Hepatocyte (in vitro differentiated cells): ENCODE measurements around the gene CACNA1B. TPM values are rescaled to one million over a fixed set of nuclear protein-coding genes. Genes with fewer than 3 reads are reported as not detected.

Experiments used
- DNase-seq: peaks from one replicate; pipeline ENCODE4 v3.0.0-alpha.2; 2016; ENCODE audit warnings: low spot score
- H2AFZ ChIP-seq: fragments of 200-600 bp; sonication (generic); 2 replicates; pipeline ENCODE4 v1.6.0; 2016; ENCODE audit warnings: antibody characterized with exemption, mild to moderate bottlenecking
- H3K27ac ChIP-seq: fragments of 200-600 bp; sonication (generic); 2 replicates; pipeline ENCODE4 v1.5.1; 2016; ENCODE audit warnings: mild to moderate bottlenecking
- H3K27me3 ChIP-seq: fragments of 200-600 bp; sonication (generic); 2 replicates; pipeline ENCODE4 v1.6.1; 2016
- H3K36me3 ChIP-seq: fragments of 200-600 bp; sonication (generic); replicated peaks from 2 replicates; pipeline ENCODE4 v1.5.1; 2016; ENCODE audit warnings: low read depth; ENCODE audit not compliant: insufficient read depth
- H3K4me1 ChIP-seq: fragments of 200-600 bp; sonication (generic); 2 replicates; pipeline ENCODE4 v1.5.1; 2016; ENCODE audit warnings: mild to moderate bottlenecking, moderate library complexity; ENCODE audit not compliant: insufficient read depth
- H3K4me2 ChIP-seq: fragments of 200-600 bp; sonication (generic); 2 replicates; pipeline ENCODE4 v1.6.0; 2016
- H3K4me3 ChIP-seq: fragments of 200-600 bp; sonication (generic); 2 replicates; pipeline ENCODE4 v1.5.1; 2016; ENCODE audit warnings: mild to moderate bottlenecking
- H3K79me2 ChIP-seq: fragments of 200-600 bp; sonication (generic); 2 replicates; pipeline ENCODE4 v1.6.0; 2017; ENCODE audit warnings: mild to moderate bottlenecking
- H3K9me2 ChIP-seq: fragments of 200-600 bp; sonication (generic); replicated peaks from 2 replicates; pipeline ENCODE4 v1.6.0; 2017; ENCODE audit warnings: mild to moderate bottlenecking; ENCODE audit not compliant: insufficient read depth
- H3K9me3 ChIP-seq: fragments of 200-600 bp; sonication (generic); 2 replicates; pipeline ENCODE4 v1.5.1; 2016; ENCODE audit warnings: low read depth, mild to moderate bottlenecking
- H4K20me1 ChIP-seq: fragments of 200-600 bp; sonication (generic); 2 replicates; pipeline ENCODE4 v1.6.0; 2016; ENCODE audit warnings: mild to moderate bottlenecking; ENCODE audit not compliant: insufficient read depth, poor library complexity, severe bottlenecking
- EZH2 ChIP-seq: fragments of 200-600 bp; sonication (generic); IDR thresholded peaks from 2 replicates; pipeline ENCODE4 v1.6.1; 2016; ENCODE audit warnings: antibody characterized with exemption, mild to moderate bottlenecking, borderline replicate concordance
- EZH2phosphoT487 ChIP-seq: fragments of 200-600 bp; sonication (generic); IDR thresholded peaks from one replicate; pipeline ENCODE4 v1.6.1; 2018; ENCODE audit warnings: antibody characterized with exemption, mild to moderate bottlenecking, low read depth, moderate library complexity; ENCODE audit not compliant: unreplicated experiment, severe bottlenecking
- WGBS: methylation state at CpG from one replicate; pipeline ENCODE4 v1.1.6; 2016; ENCODE audit warnings: low lambda C conversion rate; ENCODE audit errors: missing lambda C conversion rate; 5-methylcytosine and 5-hydroxymethylcytosine counted together
- polyA plus RNA-seq: library from polyadenylated mRNA; unstranded; fragments of >200 nt; fragmentation: Nextera tagmentation; extraction: Ambion mirVana; gene quantifications from 2 replicates; pipeline ENCODE4 v1.2.1, GENCODE V29; 2016
- total RNA-seq: library from RNA; depleted of rRNA; stranded (reverse); fragments of >200 nt; gene quantifications from 2 replicates; pipeline ENCODE4 v1.2.3, GENCODE V29; 2014
- TF ChIP-seq, protein P1 (sequence below): fragments of 200-600 bp; sonication (generic); IDR thresholded peaks from 2 replicates; pipeline ENCODE4 v1.5.1; 2016; ENCODE audit warnings: antibody characterized with exemption, mild to moderate bottlenecking; ENCODE audit not compliant: poor library complexity

CACNA1B gene
- total and polyA plus RNA-seq, 2 experiments from 2014 or later, result 0.30 to 0.39 TPM

DNA sequence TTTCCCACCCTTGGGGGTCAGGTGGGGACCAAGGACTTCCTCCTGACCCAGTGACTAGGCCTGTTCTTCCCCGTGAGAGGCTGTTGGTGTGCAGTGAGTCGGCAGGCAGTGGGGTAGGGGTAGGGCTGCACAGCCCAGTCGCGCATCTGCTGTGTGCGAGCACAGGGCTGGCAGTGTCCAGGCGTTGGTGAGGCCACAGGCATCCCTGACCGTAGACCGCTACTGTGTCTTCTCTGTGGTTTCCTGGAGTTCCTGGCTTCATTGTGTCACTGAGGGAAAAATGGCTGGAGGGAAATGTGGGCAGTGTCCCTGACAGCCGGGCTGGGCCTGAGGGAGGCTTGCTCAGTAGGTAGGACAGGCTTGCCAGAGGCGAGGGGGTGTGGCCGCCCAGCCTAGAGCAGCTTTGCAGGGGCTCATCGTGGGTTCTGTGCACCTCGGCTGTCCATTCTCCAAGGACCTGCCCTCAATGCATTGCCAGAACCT lies 95.4 kb downstream of the CACNA1B start:
- Histone ChIP-seq H3K36me3 (no peaks in the 10 kb centered on the region), H3K4me1 (no peaks in the 10 kb centered on the region), H3K4me3 (no peak overlapping the region), H3K9me2 (no peaks in the 10 kb centered on the region), H3K27me3 (no peaks in the 10 kb centered on the region), H2AFZ (no peak overlapping the region), H3K4me2 (no peak overlapping the region), H4K20me1 (no peaks in the 10 kb centered on the region), H3K27ac (no peak overlapping the region), H3K79me2 (no peaks in the 10 kb centered on the region), H3K9me3 (no peaks in the 10 kb centered on the region)
- 84% methylated on average over 13 of the region's 13 CpGs for WGBS
- TF ChIP-seq, protein P1, sequence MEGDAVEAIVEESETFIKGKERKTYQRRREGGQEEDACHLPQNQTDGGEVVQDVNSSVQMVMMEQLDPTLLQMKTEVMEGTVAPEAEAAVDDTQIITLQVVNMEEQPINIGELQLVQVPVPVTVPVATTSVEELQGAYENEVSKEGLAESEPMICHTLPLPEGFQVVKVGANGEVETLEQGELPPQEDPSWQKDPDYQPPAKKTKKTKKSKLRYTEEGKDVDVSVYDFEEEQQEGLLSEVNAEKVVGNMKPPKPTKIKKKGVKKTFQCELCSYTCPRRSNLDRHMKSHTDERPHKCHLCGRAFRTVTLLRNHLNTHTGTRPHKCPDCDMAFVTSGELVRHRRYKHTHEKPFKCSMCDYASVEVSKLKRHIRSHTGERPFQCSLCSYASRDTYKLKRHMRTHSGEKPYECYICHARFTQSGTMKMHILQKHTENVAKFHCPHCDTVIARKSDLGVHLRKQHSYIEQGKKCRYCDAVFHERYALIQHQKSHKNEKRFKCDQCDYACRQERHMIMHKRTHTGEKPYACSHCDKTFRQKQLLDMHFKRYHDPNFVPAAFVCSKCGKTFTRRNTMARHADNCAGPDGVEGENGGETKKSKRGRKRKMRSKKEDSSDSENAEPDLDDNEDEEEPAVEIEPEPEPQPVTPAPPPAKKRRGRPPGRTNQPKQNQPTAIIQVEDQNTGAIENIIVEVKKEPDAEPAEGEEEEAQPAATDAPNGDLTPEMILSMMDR, result no peak
- no peak for TF ChIP-seq EZH2
- TF ChIP-seq EZH2phosphoT487, result no peak
- DNase-seq, result peak; percentile 2

DNA sequence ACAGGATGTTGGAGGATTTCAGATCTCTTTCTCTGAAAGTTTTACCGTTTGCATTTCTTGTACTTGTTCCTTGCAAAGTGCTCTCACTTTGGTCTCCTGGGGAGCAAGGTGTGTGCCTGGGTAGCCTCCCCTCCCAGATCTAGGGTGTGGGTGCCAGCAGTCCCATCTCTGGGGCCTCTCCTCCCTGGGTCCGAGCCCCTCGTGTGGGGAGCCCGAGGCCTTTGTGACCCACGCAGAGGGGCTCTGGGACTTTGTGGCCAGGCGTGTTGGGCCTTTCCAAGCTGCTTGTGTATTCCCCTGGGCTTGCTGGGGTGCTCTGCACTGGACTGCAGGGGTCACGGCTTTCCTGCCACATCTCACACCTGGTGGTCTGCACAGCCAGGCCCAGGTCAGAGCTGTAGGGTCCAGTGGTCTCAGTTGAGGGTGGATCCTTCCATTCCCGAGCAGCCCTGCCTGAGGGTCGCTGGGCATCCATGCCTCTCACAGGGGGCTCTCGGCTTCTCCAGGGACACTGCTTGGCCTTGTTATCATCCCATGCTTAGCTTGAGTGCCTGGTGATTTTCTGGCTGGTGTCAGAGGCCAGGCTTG lies 96.3 kb downstream of the CACNA1B start:
- H3K9me2 ChIP-seq, result no peaks in the 10 kb centered on the region
- no peaks in the 10 kb centered on the region for H3K27me3 ChIP-seq
- peak; percentile 1 for DNase-seq
- H2AFZ ChIP-seq, result no peak overlapping the region
- no peaks in the 10 kb centered on the region for H3K4me1 ChIP-seq
- WGBS, result 88% methylated on average over 10 of the region's 10 CpGs
- H3K36me3 ChIP-seq, result no peaks in the 10 kb centered on the region
- no peak overlapping the region for H3K4me2 ChIP-seq
- no peaks in the 10 kb centered on the region for H4K20me1 ChIP-seq
- no peaks in the 10 kb centered on the region for H3K9me3 ChIP-seq
- no peak overlapping the region for H3K4me3 ChIP-seq
- no peak overlapping the region for H3K27ac ChIP-seq
- TF ChIP-seq EZH2phosphoT487 (no peak), EZH2 (no peak)
- TF ChIP-seq, protein P1, result no peak
- H3K79me2 ChIP-seq, result no peaks in the 10 kb centered on the region

DNA sequence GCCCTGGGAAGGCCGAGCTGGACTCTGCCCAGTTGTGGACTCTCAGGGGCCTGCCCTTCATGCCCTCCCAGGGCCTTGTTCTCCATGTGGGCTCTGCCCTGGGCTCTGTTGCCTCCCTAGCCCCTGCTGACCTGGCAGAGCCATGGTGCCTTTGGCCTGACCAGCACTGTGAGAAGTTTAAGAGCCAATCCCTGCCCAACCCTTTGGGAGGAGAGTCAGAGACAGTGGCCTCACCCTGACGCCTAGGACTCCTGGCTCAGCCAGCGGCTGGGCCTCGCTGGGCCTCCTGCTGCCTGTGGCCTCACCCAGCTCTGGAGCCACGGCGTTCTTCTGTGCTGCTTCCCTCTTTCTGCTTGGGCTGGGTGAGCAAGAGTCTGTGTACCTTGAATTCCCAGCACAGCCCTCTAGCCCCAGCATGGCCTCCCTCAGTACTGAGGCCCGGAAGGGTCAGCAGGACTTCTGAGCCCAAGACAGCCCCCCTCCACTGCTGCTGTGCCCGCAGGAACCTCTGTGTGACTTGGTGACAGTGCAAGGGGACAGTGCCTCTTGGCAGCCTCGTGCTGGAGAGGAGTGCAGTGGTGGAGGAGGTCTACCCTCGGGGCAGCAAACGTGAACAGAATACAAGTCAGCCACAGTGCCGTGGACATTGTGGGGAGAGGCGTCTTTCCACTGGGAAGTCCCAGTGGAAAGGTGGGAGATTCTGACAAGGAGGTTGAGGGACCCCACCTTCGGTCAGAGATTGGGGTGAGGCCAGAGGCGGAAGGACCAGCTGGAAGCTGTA lies 97.4 kb downstream of the CACNA1B start:
- Histone ChIP-seq H3K36me3 (no peaks in the 10 kb centered on the region), H3K4me1 (no peaks in the 10 kb centered on the region), H4K20me1 (no peaks in the 10 kb centered on the region), H3K4me3 (no peak overlapping the region), H3K27me3 (no peaks in the 10 kb centered on the region), H3K9me3 (no peaks in the 10 kb centered on the region), H3K79me2 (no peaks in the 10 kb centered on the region), H3K27ac (no peak overlapping the region), H2AFZ (no peak overlapping the region), H3K4me2 (no peak overlapping the region), H3K9me2 (no peaks in the 10 kb centered on the region)
- TF ChIP-seq, protein P1, result no peak
- TF ChIP-seq EZH2 (no peak), EZH2phosphoT487 (no peak)
- peak; percentile 1 for DNase-seq
- 86% methylated on average over 15 of the region's 15 CpGs for WGBS
